Umbilical cord (tissue), 2 donors: Measurements from ENCODE around the gene FBXO24. TPM values are rescaled to one million over a fixed set of nuclear protein-coding genes. Genes with fewer than 3 reads are reported as not detected.

Experiments used
- DNase-seq: peaks from one replicate; pipeline ENCODE4 v3.0.0-alpha.2; 2015; ENCODE audit warnings: low spot score
- total RNA-seq: library from RNA; depleted of rRNA; stranded (reverse); fragments of >200 nt; gene quantifications from one replicate; pipeline ENCODE4 v1.2.3, GENCODE V29; 2014; ENCODE audit warnings: low replicate concordance; ENCODE audit not compliant: insufficient read depth

Gene FBXO24
- total RNA-seq, 1 donor from 2014 or later: not detected

- no peak for DNase-seq
Measured at GRCh38 chr7:100620804-100621203, 34.7 kb downstream of the FBXO24 start.

GRCh38 chr7:100621554-100621953, 35.4 kb downstream of the FBXO24 start:
- no peak for DNase-seq

- DNase-seq: no peak
Measured at GRCh38 chr7:100623951-100624824, 38.1 kb downstream of the FBXO24 start.

GRCh38 chr7:100626055-100626454, 39.9 kb downstream of the FBXO24 start:
- DNase-seq: no peak

- peak; percentile 64 for DNase-seq
Measured at GRCh38 chr7:100626530-100627237, 40.6 kb downstream of the FBXO24 start.

- DNase-seq: no peak
Measured at GRCh38 chr7:100627238-100627549, 41.1 kb downstream of the FBXO24 start.

- DNase-seq: no peak
Measured at GRCh38 chr7:100629117-100629716, 43.1 kb downstream of the FBXO24 start.

- no peak for DNase-seq
Measured at GRCh38 chr7:100630066-100630465, 43.9 kb downstream of the FBXO24 start.

GRCh38 chr7:100632951-100633717, 47.0 kb downstream of the FBXO24 start:
- no peak for DNase-seq

- DNase-seq: no peak
Measured at GRCh38 chr7:100639995-100640516, 53.9 kb downstream of the FBXO24 start.

- no peak for DNase-seq
Measured at GRCh38 chr7:100640517-100641440, 54.7 kb downstream of the FBXO24 start.

GRCh38 chr7:100641463-100641859, 55.3 kb downstream of the FBXO24 start, which contains the start of gene TFR2:
TFR2 (minus strand) TSS chr7:100641552; CDS start chr7:100641509, 43 bp downstream.
- DNase-seq: no peak

- DNase-seq: no peak
Measured at GRCh38 chr7:100641860-100642533, 55.9 kb downstream of the FBXO24 start.

- DNase-seq: no peak
Measured at GRCh38 chr7:100642534-100642907, 56.4 kb downstream of the FBXO24 start.

GRCh38 chr7:100649826-100650565, 63.9 kb downstream of the FBXO24 start:
- DNase-seq: peak; percentile 70
